ENCODE results near the gene KCNMB1.
"Not testable (repeated sequence)": the region's sequence is repeated elsewhere in the genome, so short reads cannot be mapped to it uniquely, and the experiment has no call there.

The KCNMB1 gene

GRCh38 chr5:170413897-170414296, 24.7 kb upstream of the KCNMB1 start:
- DNase-seq = no peak

GRCh38 chr5:170411100-170411499, 21.9 kb upstream of the KCNMB1 start:
- no peak for DNase-seq

GRCh38 chr5:170410401-170410800, 21.2 kb upstream of the KCNMB1 start:
- peak; percentile 31 to 48 for DNase-seq

GRCh38 chr5:170408877-170409660, 19.9 kb upstream of the KCNMB1 start:
- peak in 1 of 2 donors; percentile 59 for DNase-seq

GRCh38 chr5:170408226-170408625, 19.1 kb upstream of the KCNMB1 start:
- no peak for DNase-seq

- no peak for DNase-seq
These were observed 17.9 kb upstream of the KCNMB1 start for GRCh38 chr5:170407062-170407461.

DNA sequence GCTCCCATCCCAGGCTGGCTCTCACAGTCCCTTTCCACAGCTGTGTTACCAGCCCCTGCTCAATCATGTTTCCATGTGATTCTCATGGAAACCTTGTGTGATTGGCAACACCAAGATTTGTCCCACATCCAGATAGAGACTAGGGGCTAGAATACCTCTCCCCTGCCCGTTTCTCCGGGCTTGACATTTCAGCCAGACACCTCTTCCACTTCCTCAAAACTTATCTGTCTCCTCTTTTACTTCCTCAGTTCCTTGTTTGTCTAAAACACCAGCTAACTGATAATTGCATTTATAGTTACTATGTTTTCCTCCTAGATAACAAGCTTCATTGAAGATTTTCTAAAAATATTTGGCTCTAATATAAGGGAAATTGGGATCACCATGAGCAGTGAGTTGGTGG, 16.6 kb upstream of the KCNMB1 start:
- peak; percentile 12 to 43 for DNase-seq

DNA sequence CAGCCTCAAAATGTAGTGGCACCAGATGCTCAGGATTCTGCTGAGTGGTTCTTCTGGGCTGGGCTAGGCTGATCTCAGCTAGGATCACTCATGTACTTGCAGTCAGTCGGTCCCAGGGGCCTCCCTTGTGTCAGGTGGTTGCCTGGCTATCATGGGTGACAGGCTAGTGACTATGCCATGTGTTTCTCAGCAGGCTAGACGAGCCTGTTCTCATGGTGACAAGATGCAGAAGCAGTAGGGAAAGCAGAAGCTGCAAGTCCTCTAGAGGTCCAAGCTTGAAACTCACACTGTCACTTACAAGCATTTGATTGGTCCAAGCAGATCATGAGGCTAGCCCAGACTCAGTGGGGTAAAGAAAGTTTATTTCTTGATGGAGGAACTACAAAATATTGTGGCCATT, 15.2 kb upstream of the KCNMB1 start:
- peak; percentile 90 to 93 for DNase-seq

GRCh38 chr5:170403675-170404074, 14.5 kb upstream of the KCNMB1 start:
- DNase-seq = no peak

GRCh38 chr5:170402508-170402907, 13.3 kb upstream of the KCNMB1 start:
- no peak for DNase-seq

- no peak for DNase-seq
These were observed 7.9 kb upstream of the KCNMB1 start for GRCh38 chr5:170397059-170397458.

DNA sequence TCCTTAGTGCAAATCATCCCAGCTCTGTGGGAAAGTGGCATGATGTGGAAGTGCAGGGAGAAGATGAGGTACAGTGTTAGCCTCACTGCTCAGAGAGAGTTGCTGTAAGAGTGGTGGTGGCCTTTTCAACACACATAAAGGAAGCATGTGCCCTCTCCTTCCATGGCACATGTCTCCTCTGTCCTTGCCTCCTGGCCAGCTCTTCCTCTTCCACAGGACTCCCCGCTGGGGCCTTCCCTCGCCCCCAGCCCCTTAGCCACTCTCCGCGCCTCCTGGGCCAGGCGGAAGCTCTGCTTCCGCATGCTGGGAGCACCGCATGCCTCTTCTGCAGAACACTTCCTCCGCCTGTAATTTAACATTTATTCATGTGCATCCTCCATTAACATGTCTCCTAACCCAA, 4.8 kb upstream of the KCNMB1 start:
- DNase-seq = peak; percentile 62 to 76

DNA sequence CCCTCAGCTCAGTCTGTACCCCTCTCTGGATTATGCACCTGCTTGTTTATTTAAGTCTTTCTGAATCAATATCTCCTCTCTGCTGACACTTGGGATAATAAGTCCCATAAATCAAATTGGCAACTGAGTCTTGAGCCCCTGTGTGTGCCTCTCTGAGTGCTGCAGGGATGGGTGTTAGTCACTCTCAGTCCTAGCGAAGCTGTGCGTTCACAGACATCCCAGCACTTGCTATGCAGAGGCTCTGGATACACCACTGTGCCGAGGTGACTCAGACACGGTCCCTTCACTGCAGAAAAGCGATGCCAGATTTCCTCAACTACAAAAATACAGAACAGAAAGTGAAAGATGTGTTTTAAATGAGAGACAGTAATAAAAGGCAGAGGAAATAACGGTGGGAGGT, 4.1 kb upstream of the KCNMB1 start:
- DNase-seq = peak; percentile 67 to 76

- DNase-seq = no peak
These were observed 1.3 kb upstream of the KCNMB1 start for GRCh38 chr5:170390472-170390871.

- peak; percentile 61 to 71 for DNase-seq
These were observed 354 bp upstream of the KCNMB1 start for GRCh38 chr5:170389550-170389892.

DNA sequence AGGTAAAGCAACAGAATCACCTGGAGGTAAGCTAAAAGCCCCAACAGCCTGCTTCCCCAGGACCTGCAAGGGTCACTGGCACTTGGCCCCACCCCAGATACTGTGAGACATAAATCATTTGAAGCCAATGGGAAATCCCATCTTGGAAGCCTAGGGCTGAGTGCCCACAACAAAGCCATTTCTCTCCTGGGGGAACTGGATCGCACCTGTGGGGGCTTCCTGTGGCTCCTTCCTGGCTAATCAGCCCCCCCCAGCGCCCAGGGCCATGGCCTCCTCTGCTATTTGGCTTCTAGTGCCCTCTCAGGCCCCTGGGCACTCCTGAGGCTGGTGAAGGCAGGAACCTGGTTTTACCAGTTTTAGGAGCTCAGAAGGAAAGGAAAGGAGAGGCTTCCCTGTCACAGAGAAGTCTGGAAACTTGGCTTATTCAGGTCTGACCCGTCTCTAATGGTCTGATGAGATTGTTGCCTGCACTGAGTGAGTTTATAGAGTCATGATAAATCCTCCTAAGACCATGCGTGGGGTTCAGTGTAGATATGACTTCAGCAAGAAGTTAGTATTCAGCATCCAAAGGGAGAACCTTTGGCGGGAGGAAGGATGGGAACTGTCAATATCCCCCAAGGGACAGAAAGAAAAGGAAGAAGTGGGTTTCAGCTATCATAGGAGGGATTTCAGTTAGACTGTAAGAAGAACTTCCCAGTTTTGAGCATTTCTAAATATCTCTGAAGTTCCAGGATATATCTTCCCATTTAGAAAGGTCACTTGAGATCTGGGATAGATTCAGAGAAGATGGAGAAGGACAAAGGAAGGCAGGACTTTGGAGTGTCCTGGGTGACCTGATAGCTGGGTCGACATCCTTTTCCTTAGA, 1.2 kb downstream of the KCNMB1 start:
- no peak for DNase-seq

DNA sequence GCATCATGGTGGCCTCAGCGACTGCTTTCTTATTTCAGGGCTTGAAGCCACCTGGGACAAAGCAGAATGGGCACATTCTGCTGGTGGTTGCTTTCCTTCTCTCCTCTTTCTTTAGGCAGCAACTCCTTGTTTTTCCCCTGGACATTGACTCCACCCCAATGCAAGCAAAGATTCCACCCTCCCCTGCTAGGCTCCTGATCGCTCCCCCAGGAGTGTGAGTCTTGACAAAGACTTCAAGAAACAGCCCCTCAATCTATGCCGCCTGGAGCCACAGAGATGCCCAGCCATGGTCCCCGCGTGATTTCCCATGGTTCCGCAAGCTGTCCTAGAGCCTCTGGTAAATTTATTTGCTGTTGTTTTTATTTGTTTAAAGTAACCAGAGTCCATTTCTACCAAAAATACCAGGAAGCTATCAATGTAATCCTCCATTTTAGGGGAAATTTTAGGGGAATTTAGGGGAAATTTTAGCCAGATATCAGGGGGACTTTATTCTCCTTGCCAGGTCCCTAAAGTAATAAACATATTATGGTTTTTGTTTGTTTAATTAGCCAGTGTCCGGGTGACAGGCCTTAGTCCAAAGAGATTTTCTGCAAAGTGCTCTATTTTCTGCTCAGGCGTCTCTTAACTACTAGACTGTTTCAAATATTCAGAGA, 2.3 kb downstream of the KCNMB1 start:
- no peak for DNase-seq

DNA sequence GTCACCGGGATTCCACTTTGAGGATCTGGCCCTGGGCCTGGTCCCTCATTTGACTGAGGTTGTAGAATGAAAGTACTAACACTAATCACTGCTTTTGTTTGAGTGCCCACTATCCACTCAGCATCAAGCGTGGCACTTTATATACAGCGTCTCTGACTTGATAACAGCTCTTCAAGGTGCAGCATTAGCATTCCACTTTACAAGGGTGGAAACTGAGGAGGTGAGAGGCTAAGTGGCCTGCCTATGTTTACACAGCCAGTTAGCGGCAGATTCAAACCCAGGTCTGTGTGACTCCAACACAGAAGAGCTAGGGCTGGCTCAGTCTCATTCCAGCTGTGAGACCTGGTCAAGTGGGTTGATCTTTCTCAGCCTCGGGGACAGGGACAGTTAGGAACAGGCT, 5.9 kb downstream of the KCNMB1 start:
- DNase-seq = no peak

DNA sequence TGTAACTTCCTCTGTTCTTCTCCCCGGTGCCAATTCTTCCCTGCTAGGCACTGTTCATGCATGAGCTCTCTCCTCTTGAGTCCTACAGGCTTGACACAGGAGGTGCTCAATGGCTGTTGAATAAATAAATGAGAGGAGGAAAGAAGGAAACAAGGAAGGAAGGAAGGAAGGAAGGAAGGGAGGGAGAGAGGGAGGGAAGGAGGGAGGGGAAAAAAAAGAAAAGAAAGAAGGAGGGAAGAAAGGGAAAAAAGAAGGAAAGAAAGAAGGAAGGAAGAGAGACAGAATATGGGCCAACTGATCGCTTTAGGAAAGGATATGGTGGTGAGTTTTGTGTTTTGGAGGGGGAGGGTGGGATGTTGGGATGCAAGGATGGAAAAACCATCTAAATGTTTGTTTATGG, 6.4 kb downstream of the KCNMB1 start:
- DNase-seq = no peak

DNA sequence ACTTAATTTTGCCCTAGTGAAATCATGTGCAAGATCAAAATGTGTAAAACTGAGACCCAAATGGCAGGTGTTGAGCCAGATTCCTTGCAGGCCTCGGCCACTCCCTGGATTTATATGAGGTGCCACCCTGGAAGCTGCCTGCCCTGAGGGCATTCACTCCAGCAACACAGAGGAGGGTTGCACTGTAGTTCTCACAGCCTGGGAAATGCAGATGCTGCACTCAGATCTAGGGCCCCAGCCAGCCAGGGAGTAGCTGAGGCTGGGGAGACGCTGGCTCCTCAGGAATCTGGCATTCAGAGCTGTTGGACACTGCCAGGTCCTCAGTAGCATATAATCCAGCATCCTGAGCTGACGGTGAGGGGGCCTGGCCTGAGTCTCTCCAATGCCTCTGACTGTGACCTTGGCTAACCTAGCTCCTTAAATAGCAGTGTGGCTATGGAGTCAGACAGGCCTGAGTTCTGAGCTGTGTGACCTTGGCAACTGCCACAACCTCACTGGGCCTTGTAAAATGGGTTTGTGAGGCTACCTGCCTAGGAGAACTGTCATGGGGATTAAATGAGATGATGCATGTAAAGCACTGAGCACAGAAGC, 8.7 kb downstream of the KCNMB1 start:
- no peak for DNase-seq

GRCh38 chr5:170378740-170379139, 10.4 kb downstream of the KCNMB1 start:
- no peak for DNase-seq

- DNase-seq = no peak
These were observed 12.1 kb downstream of the KCNMB1 start for GRCh38 chr5:170377027-170377426.

- not testable (repeated sequence) for DNase-seq
These were observed 12.6 kb downstream of the KCNMB1 start for GRCh38 chr5:170376526-170376925.

Data from inflammatory macrophage (primary cell).